Peyer's patch (tissue), 4 donors: ENCODE measurements around the gene KLHDC7A. TPM values are rescaled to one million over a fixed set of nuclear protein-coding genes. Genes with fewer than 3 reads are reported as not detected.
"Not testable (repeated sequence)": the region's sequence is repeated elsewhere in the genome, so short reads cannot be mapped to it uniquely, and the experiment has no call there.

Experiments
- DNase-seq, 3 donors: peaks; one replicate each; pipeline ENCODE4 v3.0.0-alpha.2; 2017 to 2019
- H3K27ac ChIP-seq, 4 donors: fragments of 200-600 bp; sonication (generic); one replicate each; pipeline ENCODE4 v1.5.1; 2016 to 2019
- H3K27me3 ChIP-seq, 2 donors: fragments of 200-600 bp; sonication (generic); one replicate each; pipeline ENCODE4 v1.5.1; 2019
- H3K36me3 ChIP-seq, 3 donors: fragments of 200-600 bp; sonication (generic); one replicate each; pipeline ENCODE4 v1.5.1; 2016 to 2019
- H3K4me1 ChIP-seq, 4 donors: fragments of 200-600 bp; sonication (generic); one replicate each; pipeline ENCODE4 v1.5.1; 2016 to 2019
- H3K4me3 ChIP-seq, 4 donors: fragments of 200-600 bp; sonication (generic); 1 replicate in 3 of 4; 2 replicates in 1 of 4; pipeline ENCODE4 v1.5.1; 2016 to 2019; ENCODE audit warnings: mild to moderate bottlenecking in 1 of 4
- H3K9me3 ChIP-seq, 4 donors: fragments of 200-600 bp; sonication (generic); one replicate each; pipeline ENCODE4 v1.5.1; 2016 to 2019; ENCODE audit warnings: mild to moderate bottlenecking in 1 of 4
- CTCF ChIP-seq, 6 experiments: fragments of 450-650 bp in 4 of 6; fragments of 200-600 bp in 2 of 6; sonication (generic) in 1 of 6; IDR thresholded peaks; one replicate each; pipeline ENCODE4 v1.5.1; 2017 to 2019; ENCODE audit warnings: antibody characterized with exemption in 6 of 6, mild to moderate bottlenecking in 3 of 6, moderate library complexity in 1 of 6
- POLR2A ChIP-seq, 2 donors: fragments of 450-650 bp; IDR thresholded peaks; one replicate each; pipeline ENCODE4 v1.5.1; 2017; ENCODE audit warnings: antibody characterized with exemption in 2 of 2, mild to moderate bottlenecking in 2 of 2, moderate library complexity in 2 of 2
- total RNA-seq, 4 donors: library from RNA; depleted of rRNA; stranded (reverse); fragments of >200 nt; gene quantifications; one replicate each; pipeline ENCODE4 v1.1.0, GENCODE V29; 2016

The KLHDC7A gene
- total RNA-seq, 4 donors from 2014 or later: 0.27 to 0.70 (median 0.38) TPM; not detected in 1

DNA sequence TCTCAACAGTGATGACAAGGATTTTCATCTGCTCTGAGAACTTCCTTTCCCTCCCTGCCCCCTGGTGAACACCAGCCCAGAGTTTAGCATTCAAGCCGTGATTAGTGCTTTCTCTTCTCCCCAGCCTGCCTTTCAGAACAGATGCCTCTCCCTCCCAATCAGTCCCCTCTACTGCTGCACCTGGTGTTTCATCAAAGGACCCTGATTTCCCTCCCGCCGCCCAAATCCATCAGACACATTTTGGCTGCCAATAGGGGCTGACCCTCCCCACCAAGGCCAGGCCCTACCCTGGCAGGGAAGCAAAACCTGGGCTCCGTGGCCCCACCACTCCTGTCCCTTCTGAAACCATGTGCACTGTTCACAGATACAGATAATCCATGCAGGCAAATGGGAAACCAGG is 34.0 kb upstream of the KLHDC7A start:
- TF ChIP-seq POLR2A (IDR thresholded peaks at IDR 0.05) (no peak), CTCF (IDR thresholded peaks at IDR 0.05) (no peak)
- Histone ChIP-seq H3K9me3 (no peaks in the 10 kb centered on the region), H3K4me3 (no peak overlapping the region), H3K27me3 (no peaks in the 10 kb centered on the region), H3K4me1 (no peaks in the 10 kb centered on the region), H3K27ac (no peak overlapping the region), H3K36me3 (no peaks in the 10 kb centered on the region)
- no peak for DNase-seq

- Histone ChIP-seq H3K9me3 (no peaks in the 10 kb centered on the region), H3K36me3 (no peaks in the 10 kb centered on the region), H3K4me3 (no peak overlapping the region), H3K27me3 (no peaks in the 10 kb centered on the region), H3K4me1 (no peaks in the 10 kb centered on the region), H3K27ac (no peak overlapping the region)
- no peak for DNase-seq
- TF ChIP-seq CTCF (IDR thresholded peaks at IDR 0.05) (no peak), POLR2A (IDR thresholded peaks at IDR 0.05) (no peak)
Measured at GRCh38 chr1:18447509-18448220, 33.1 kb upstream of the KLHDC7A start.

DNA sequence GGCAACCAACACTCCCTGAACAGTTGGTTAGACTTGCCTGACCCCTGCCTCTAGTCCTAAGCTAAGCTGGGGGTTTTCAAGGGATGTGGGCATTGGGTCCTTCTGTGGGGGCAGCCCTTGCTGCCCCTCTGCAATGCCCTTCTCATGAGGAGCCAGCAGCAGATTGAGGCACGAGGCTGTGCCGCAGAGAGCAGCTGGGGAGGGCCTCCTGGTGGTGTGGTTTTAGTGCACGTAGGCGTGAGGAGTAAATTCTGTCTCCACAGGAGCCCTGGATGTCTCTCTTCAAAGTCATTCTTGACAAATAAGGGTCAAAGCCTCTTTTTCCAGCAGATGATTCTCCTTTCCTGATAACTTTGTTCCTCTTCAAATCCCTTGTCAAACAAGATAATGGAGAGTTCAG is 31.8 kb upstream of the KLHDC7A start:
- Histone ChIP-seq H3K27me3 (no peaks in the 10 kb centered on the region), H3K4me1 (no peaks in the 10 kb centered on the region), H3K36me3 (no peaks in the 10 kb centered on the region), H3K9me3 (no peaks in the 10 kb centered on the region), H3K4me3 (no peak overlapping the region), H3K27ac (no peak overlapping the region)
- DNase-seq: no peak
- TF ChIP-seq CTCF (IDR thresholded peaks at IDR 0.05): no peak
- TF ChIP-seq POLR2A (IDR thresholded peaks at IDR 0.05): no peak

- DNase-seq: no peak
- TF ChIP-seq POLR2A (IDR thresholded peaks at IDR 0.05): no peak
- Histone ChIP-seq H3K36me3 (no peaks in the 10 kb centered on the region), H3K4me3 (no peak overlapping the region), H3K27ac (no peak overlapping the region), H3K9me3 (no peaks in the 10 kb centered on the region), H3K4me1 (no peaks in the 10 kb centered on the region), H3K27me3 (no peaks in the 10 kb centered on the region)
Measured at GRCh38 chr1:18452550-18452949, 28.2 kb upstream of the KLHDC7A start.

DNA sequence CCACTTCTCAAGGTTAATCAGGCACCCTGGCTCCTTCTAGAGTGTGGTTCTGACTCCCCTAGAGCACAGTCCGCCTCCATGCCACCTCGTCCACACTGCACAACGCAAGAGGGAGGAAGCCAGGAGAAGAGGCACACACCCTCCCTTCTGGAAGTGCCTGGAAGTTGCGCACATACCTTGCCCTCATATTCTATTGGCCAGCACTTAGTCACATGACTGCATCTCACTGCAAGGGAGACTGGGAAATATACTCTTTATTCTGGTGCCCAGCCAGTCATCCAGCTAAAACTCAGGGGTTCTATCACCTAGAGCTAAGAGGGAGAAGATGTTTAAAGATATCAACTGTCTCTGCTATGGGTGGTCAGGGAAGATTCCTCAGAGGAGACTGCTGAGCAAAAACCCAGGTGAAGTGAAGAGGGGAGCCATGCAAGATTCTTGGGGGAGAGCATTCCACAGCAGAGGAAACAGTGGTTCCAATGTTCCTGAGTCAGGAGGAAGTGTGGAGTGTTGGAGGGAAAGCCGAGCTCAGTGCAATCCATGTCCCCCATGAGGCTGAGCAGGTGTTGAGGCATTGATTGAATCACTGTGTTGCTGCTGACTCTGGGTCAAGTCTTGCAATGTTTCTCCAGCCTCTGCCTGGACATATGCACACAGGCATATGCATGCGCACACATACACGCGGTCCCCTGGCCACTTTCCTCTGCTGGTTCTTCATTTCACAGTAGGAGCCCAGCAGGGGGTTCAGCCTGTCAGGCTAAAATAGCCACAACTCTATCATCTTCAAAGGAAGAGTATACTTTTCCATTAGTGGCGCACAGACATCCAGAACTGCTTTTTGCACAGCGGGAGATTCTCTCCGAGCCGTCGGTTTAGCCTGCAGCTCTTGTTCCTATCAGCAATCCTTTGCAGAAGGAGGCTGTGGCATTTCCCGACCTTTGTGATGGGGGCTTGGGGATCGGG is 22.3 kb upstream of the KLHDC7A start:
- Histone ChIP-seq H3K27me3 (no peaks in the 10 kb centered on the region), H3K27ac (no peak overlapping the region), H3K4me3 (no peak overlapping the region), H3K9me3 (no peaks in the 10 kb centered on the region), H3K4me1 (no peaks in the 10 kb centered on the region), H3K36me3 (no peaks in the 10 kb centered on the region)
- no peak for DNase-seq
- no peak for TF ChIP-seq POLR2A (IDR thresholded peaks at IDR 0.05)
- no peak for TF ChIP-seq CTCF (IDR thresholded peaks at IDR 0.05)

DNA sequence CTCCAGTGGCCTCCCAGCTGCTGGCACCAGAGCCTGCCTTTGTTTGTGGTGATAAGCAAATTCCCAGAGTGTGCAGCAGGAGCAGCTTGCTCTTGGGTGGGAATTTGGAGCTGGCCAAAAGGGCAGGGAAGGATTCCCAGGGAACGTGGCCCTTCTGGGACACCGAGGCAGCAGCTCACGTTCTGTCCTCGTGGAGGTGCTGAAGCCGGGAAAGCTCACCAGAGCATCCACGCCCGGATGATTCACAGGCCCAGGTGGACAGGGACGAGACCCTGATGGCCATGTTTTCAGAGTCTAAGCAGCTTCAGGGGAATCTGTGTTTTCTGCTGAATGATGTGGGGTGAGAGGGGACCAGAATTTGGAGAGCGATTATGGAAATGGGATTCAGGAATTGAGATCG is 19.1 kb upstream of the KLHDC7A start:
- no peaks in the 10 kb centered on the region for H3K4me1 ChIP-seq
- H3K27ac ChIP-seq: no peak overlapping the region
- H3K36me3 ChIP-seq: no peaks in the 10 kb centered on the region
- no peak overlapping the region for H3K4me3 ChIP-seq
- no peak for DNase-seq
- TF ChIP-seq POLR2A (IDR thresholded peaks at IDR 0.05) (no peak), CTCF (IDR thresholded peaks at IDR 0.05) (no peak)
- H3K27me3 ChIP-seq: no peaks in the 10 kb centered on the region
- H3K9me3 ChIP-seq: no peaks in the 10 kb centered on the region

DNA sequence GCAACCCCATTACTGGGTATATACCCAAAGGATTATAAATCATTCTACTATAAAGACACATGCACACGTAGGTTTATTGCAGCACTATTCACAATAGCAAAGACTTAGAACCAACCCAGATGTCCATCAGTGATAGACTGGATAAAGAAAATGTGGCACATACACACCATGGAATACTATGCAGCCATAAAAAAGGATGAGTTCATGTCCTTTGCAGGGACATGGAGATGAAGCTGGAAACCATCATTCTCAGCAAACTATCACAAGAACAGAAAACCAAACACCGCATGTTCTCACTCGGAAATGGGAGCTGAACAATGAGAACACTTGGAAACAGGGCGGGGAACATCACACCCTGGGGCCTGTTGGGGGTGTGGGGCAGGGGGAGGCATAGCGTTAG is 18.2 kb upstream of the KLHDC7A start:
- H3K27ac ChIP-seq, H3K27me3 ChIP-seq, H3K36me3 ChIP-seq, H3K9me3 ChIP-seq, H3K4me3 ChIP-seq, DNase-seq, H3K4me1 ChIP-seq: not testable (repeated sequence)
